ENCODE results near the gene TMEM175.

DNA sequence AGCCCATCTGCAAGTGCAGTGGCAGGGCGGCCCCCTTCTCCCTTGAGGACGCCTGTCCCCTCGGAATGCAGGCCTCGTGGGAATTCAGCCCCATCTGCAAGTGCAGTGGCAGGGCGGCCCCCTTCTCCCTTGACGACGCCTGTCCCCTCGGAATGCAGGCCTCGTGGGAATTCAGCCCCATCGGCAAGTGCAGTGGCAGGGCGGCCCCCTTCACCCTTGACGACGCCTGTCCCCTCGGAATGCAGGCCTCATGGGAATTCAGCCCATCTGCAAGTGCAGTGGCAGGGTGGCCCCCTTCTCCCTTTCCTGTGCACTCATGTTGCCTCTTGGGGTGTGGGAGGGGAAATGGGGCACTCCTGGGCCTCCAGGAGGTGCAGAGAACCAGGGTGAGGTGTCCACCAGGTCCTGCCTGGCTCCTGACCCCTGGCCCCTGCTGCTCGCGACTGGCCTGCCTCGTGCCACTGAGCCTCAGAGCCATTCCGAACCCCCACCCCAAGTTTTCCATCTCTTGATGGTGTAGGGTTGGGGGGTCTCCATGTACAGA, 67.7 kb downstream of the TMEM175 start:
- TF ChIP-seq, protein P1, sequence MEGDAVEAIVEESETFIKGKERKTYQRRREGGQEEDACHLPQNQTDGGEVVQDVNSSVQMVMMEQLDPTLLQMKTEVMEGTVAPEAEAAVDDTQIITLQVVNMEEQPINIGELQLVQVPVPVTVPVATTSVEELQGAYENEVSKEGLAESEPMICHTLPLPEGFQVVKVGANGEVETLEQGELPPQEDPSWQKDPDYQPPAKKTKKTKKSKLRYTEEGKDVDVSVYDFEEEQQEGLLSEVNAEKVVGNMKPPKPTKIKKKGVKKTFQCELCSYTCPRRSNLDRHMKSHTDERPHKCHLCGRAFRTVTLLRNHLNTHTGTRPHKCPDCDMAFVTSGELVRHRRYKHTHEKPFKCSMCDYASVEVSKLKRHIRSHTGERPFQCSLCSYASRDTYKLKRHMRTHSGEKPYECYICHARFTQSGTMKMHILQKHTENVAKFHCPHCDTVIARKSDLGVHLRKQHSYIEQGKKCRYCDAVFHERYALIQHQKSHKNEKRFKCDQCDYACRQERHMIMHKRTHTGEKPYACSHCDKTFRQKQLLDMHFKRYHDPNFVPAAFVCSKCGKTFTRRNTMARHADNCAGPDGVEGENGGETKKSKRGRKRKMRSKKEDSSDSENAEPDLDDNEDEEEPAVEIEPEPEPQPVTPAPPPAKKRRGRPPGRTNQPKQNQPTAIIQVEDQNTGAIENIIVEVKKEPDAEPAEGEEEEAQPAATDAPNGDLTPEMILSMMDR (conservative IDR thresholded peaks at IDR 0.05; ENCODE audit: low read depth, low read length) = no peak
- no peak for TF ChIP-seq EZH2 (IDR thresholded peaks at IDR 0.05; ENCODE audit: borderline replicate concordance, low read depth, low read length, poor library complexity, severe bottlenecking)
